Mesenchymal stem cell (in vitro differentiated cells and primary cell): Measurements from ENCODE around the gene MED14.

Experiments
- DNase-seq: peaks from one replicate; pipeline ENCODE4 v3.0.0-alpha.2; 2013
- H2AFZ ChIP-seq: one replicate; pipeline ENCODE4 v1.6.1; 2013; ENCODE audit warnings: low read depth, mild to moderate bottlenecking, control low read depth, inconsistent platforms, low read length, moderate library complexity
- H2AK5ac ChIP-seq: 2 replicates; pipeline ENCODE4 v1.6.1; 2013; ENCODE audit warnings: low read length, moderate library complexity, mild to moderate bottlenecking, inconsistent platforms; ENCODE audit not compliant: severe bottlenecking
- H2BK120ac ChIP-seq: one replicate; pipeline ENCODE4 v1.6.1; 2013; ENCODE audit warnings: low read depth, mild to moderate bottlenecking, inconsistent platforms, low read length, moderate library complexity
- H2BK12ac ChIP-seq, 2 experiments: one replicate each; pipeline ENCODE4 v1.6.1; 2013; ENCODE audit warnings: inconsistent platforms in 2 of 2, low read length in 2 of 2, mild to moderate bottlenecking in 2 of 2, moderate library complexity in 2 of 2, control low read depth in 1 of 2
- H2BK15ac ChIP-seq: one replicate; pipeline ENCODE4 v1.6.1; 2013; ENCODE audit warnings: mild to moderate bottlenecking, low read depth, inconsistent platforms; ENCODE audit not compliant: poor library complexity, severe bottlenecking
- H2BK5ac ChIP-seq: 2 replicates; pipeline ENCODE4 v1.6.1; 2013; ENCODE audit warnings: low read depth, mild to moderate bottlenecking, low read length, control low read depth, inconsistent platforms; ENCODE audit not compliant: poor library complexity, severe bottlenecking
- H3K14ac ChIP-seq, 2 experiments: one replicate each; pipeline ENCODE4 v1.6.1; 2013; ENCODE audit warnings: inconsistent platforms in 2 of 2, low read length in 2 of 2, control low read depth in 1 of 2, mild to moderate bottlenecking in 1 of 2, moderate library complexity in 1 of 2
- H3K18ac ChIP-seq, 2 experiments: one replicate each; pipeline ENCODE4 v1.6.1; 2013; ENCODE audit warnings: inconsistent platforms in 2 of 2, low read length in 2 of 2, control low read depth in 1 of 2, low read depth in 1 of 2, mild to moderate bottlenecking in 1 of 2
- H3K23ac ChIP-seq, 2 experiments: one replicate each; pipeline ENCODE4 v1.6.1; 2013; ENCODE audit warnings: inconsistent platforms in 2 of 2, low read length in 2 of 2, mild to moderate bottlenecking in 2 of 2, moderate library complexity in 2 of 2, control low read depth in 1 of 2
- H3K27ac ChIP-seq: 2 replicates; pipeline ENCODE4 v1.5.1; 2013; ENCODE audit warnings: mild to moderate bottlenecking, moderate library complexity, low read length, control low read depth, inconsistent platforms; ENCODE audit not compliant: poor library complexity, severe bottlenecking
- H3K27me3 ChIP-seq, 2 experiments: 2 replicates each; pipeline versions ENCODE4 v1.6.1 to v1.7.0; 2013; ENCODE audit warnings: low read length in 2 of 2, mild to moderate bottlenecking in 2 of 2, moderate library complexity in 2 of 2, control low read depth in 1 of 2, inconsistent platforms in 1 of 2; ENCODE audit not compliant: control insufficient read depth in 1 of 2, insufficient read depth in 1 of 2
- H3K36me3 ChIP-seq, 2 experiments: 2 replicates each; pipeline versions ENCODE4 v1.6.1 to v1.7.0; 2013; ENCODE audit warnings: low read length in 2 of 2, control low read depth in 1 of 2, inconsistent platforms in 1 of 2, low read depth in 1 of 2, mild to moderate bottlenecking in 1 of 2; ENCODE audit not compliant: insufficient read depth in 2 of 2, control insufficient read depth in 1 of 2
- H3K4ac ChIP-seq, 2 experiments: one replicate each; pipeline ENCODE4 v1.6.1; 2013; ENCODE audit warnings: inconsistent platforms in 2 of 2, low read length in 2 of 2, mild to moderate bottlenecking in 2 of 2, moderate library complexity in 2 of 2, control low read depth in 1 of 2, low read depth in 1 of 2
- H3K4me1 ChIP-seq: 2 replicates; pipeline ENCODE4 v1.6.1; 2013; ENCODE audit warnings: low read depth, low read length, control low read depth; ENCODE audit not compliant: control insufficient read depth, insufficient read depth
- H3K4me2 ChIP-seq: 2 replicates; pipeline ENCODE4 v1.6.1; 2013; ENCODE audit warnings: low read length, mild to moderate bottlenecking, inconsistent platforms; ENCODE audit not compliant: poor library complexity, severe bottlenecking
- H3K4me3 ChIP-seq, 2 experiments: 2 replicates each; pipeline versions ENCODE4 v1.5.1 to v1.7.0; 2013; ENCODE audit warnings: low read length in 2 of 2, mild to moderate bottlenecking in 2 of 2, control low read depth in 1 of 2, low read depth in 1 of 2; ENCODE audit not compliant: insufficient read depth in 1 of 2
- H3K79me1 ChIP-seq: replicated peaks from 2 replicates; pipeline ENCODE4 v1.6.1; 2013; ENCODE audit warnings: mild to moderate bottlenecking, control low read depth, low read length, inconsistent platforms; ENCODE audit not compliant: poor library complexity, severe bottlenecking
- H3K9ac ChIP-seq: 2 replicates; pipeline ENCODE4 v1.7.0; 2013; ENCODE audit warnings: mild to moderate bottlenecking, low read length, moderate library complexity
- H3K9me3 ChIP-seq: 2 replicates; pipeline ENCODE4 v1.7.0; 2013; ENCODE audit warnings: mild to moderate bottlenecking, low read length; ENCODE audit not compliant: control insufficient read depth
- H4K8ac ChIP-seq: one replicate; pipeline ENCODE4 v1.6.1; 2013; ENCODE audit warnings: inconsistent platforms, mild to moderate bottlenecking, low read length, moderate library complexity
- H4K91ac ChIP-seq: one replicate; pipeline ENCODE4 v1.6.1; 2013; ENCODE audit warnings: mild to moderate bottlenecking, low read length, inconsistent platforms
- WGBS: methylation state at CpG from one replicate; pipeline ENCODE4 v1.1.7; 2013; ENCODE audit warnings: mixed read lengths; 5-methylcytosine and 5-hydroxymethylcytosine counted together

The MED14 gene

GRCh38 chrX:40755291-40756249, 20.2 kb upstream of the MED14 start:
- no peaks in the 10 kb centered on the region for H3K36me3 ChIP-seq
- H4K8ac ChIP-seq, result no peak overlapping the region
- H2AK5ac ChIP-seq, result no peak overlapping the region
- H3K14ac ChIP-seq, result no peak overlapping the region
- H3K18ac ChIP-seq, result peak overlapping the region in 1 of 2 experiments; percentile 8
- H3K4me3 ChIP-seq, result peak overlapping the region in 1 of 2 experiments; percentile 27
- 89% methylated on average over 7 of the region's 7 CpGs for WGBS
- no peak overlapping the region for H3K27ac ChIP-seq
- peak overlapping the region in 1 of 2 experiments; percentile 25 for H2BK12ac ChIP-seq
- no peak overlapping the region for H2AFZ ChIP-seq
- no peak overlapping the region for H2BK120ac ChIP-seq
- peak overlapping the region; percentile 21 for H3K9ac ChIP-seq
- DNase-seq, result no peak
- H3K4me1 ChIP-seq, result no peaks in the 10 kb centered on the region
- H2BK5ac ChIP-seq, result no peak overlapping the region
- H2BK15ac ChIP-seq, result peak overlapping the region; percentile 48
- peaks cover 10% of the 10 kb centered on the region for H3K9me3 ChIP-seq
- H3K79me1 ChIP-seq, result no peaks in the 10 kb centered on the region
- no peak overlapping the region for H3K23ac ChIP-seq
- H3K4ac ChIP-seq, result no peak overlapping the region
- no peak overlapping the region for H3K4me2 ChIP-seq
- peak overlapping the region; percentile 39 for H4K91ac ChIP-seq
- peaks cover 0 to 34% of the 10 kb centered on the region in 2 experiments for H3K27me3 ChIP-seq

- Histone ChIP-seq H3K23ac (no peak overlapping the region), H2BK12ac (no peak overlapping the region), H3K36me3 (no peaks in the 10 kb centered on the region), H3K4me2 (no peak overlapping the region), H3K14ac (no peak overlapping the region), H3K4ac (no peak overlapping the region), H3K9me3 (peaks cover 10% of the 10 kb centered on the region), H2BK5ac (no peak overlapping the region), H2BK120ac (no peak overlapping the region), H4K91ac (no peak overlapping the region), H2AFZ (no peak overlapping the region), H4K8ac (no peak overlapping the region), H2AK5ac (no peak overlapping the region), H3K4me1 (no peaks in the 10 kb centered on the region), H3K4me3 (peak overlapping the region in 1 of 2 experiments; percentile 9), H3K27me3 (peaks cover 0 to 45% of the 10 kb centered on the region in 2 experiments), H3K79me1 (no peaks in the 10 kb centered on the region), H3K27ac (no peak overlapping the region), H2BK15ac (no peak overlapping the region), H3K9ac (peak overlapping the region; percentile 43), H3K18ac (no peak overlapping the region)
- WGBS, result 64% methylated on average over 4 of the region's 4 CpGs
- DNase-seq, result no peak
These were observed 14.5 kb upstream of the MED14 start for GRCh38 chrX:40749681-40750494.

DNA sequence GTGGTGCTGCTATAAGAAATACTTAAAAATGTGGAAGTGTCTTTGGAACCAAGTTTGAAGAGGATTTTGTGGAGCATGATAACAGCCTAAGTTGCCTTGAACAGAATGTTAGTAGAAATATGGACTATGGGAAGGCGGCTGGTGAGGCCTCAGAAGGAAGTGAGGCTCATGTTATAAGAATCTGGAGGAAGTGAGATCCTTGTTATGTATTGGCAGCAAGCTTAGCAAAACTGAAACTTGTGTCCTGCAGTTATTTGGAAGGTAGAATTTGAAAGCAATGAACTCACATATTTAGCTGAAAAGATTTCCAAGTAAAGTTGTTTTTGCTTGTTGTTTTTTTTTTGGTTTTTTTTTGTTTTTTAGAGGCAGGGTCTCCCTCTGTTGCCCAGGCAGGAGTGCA, 13.6 kb upstream of the MED14 start:
- no peak overlapping the region for H2AFZ ChIP-seq
- H3K14ac ChIP-seq, result no peak overlapping the region
- H3K27me3 ChIP-seq, result peaks cover 0 to 48% of the 10 kb centered on the region in 2 experiments
- no peak overlapping the region for H3K4me2 ChIP-seq
- H4K8ac ChIP-seq, result no peak overlapping the region
- peaks cover 10% of the 10 kb centered on the region for H3K9me3 ChIP-seq
- no peak overlapping the region for H3K4ac ChIP-seq
- DNase-seq, result no peak
- H2AK5ac ChIP-seq, result no peak overlapping the region
- H2BK5ac ChIP-seq, result no peak overlapping the region
- no peak overlapping the region for H3K27ac ChIP-seq
- no peak overlapping the region for H2BK15ac ChIP-seq
- no peaks in the 10 kb centered on the region for H3K36me3 ChIP-seq
- no peak overlapping the region for H4K91ac ChIP-seq
- H3K4me3 ChIP-seq, result no peak overlapping the region
- no peak overlapping the region for H3K18ac ChIP-seq
- H3K79me1 ChIP-seq, result no peaks in the 10 kb centered on the region
- no peaks in the 10 kb centered on the region for H3K4me1 ChIP-seq
- WGBS, result 85% methylated on average over 1 of the region's 1 CpG
- no peak overlapping the region for H2BK12ac ChIP-seq
- no peak overlapping the region for H3K23ac ChIP-seq
- no peak overlapping the region for H3K9ac ChIP-seq
- H2BK120ac ChIP-seq, result no peak overlapping the region

- Histone ChIP-seq H3K4me1 (no peaks in the 10 kb centered on the region), H4K91ac (no peak overlapping the region), H3K14ac (no peak overlapping the region), H3K4me2 (no peak overlapping the region), H4K8ac (no peak overlapping the region), H3K9ac (no peak overlapping the region), H2AFZ (no peak overlapping the region), H2BK12ac (no peak overlapping the region), H3K9me3 (peaks cover under 1% of the 10 kb centered on the region), H3K18ac (no peak overlapping the region), H3K23ac (no peak overlapping the region), H3K27ac (no peak overlapping the region), H3K4me3 (no peak overlapping the region), H3K36me3 (no peaks in the 10 kb centered on the region), H2AK5ac (no peak overlapping the region), H2BK15ac (no peak overlapping the region), H2BK5ac (no peak overlapping the region), H2BK120ac (no peak overlapping the region), H3K27me3 (peaks cover 0 to 55% of the 10 kb centered on the region in 2 experiments), H3K4ac (no peak overlapping the region), H3K79me1 (no peaks in the 10 kb centered on the region)
- DNase-seq, result no peak
- WGBS, result 100% methylated on average over 5 of the region's 6 CpGs
These were observed 11.2 kb upstream of the MED14 start for GRCh38 chrX:40746521-40746920.
